Measurements from ENCODE around the gene OSBPL2. TPM values are rescaled to one million over a fixed set of nuclear protein-coding genes. Genes with fewer than 3 reads are reported as not detected.

OSBPL2 gene
- total and polyA plus RNA-seq, 7 donors = 27.0 to 36.8 (median 31.7) TPM

GRCh38 chr20:62293111-62293784, 54.9 kb downstream of the OSBPL2 start:
- no peak overlapping the region for H3K27ac ChIP-seq
- 88 to 92% methylated on average over 20 of the region's 20 CpGs for WGBS, 2 donors
- H3K9me3 ChIP-seq = no peaks in the 10 kb centered on the region
- H3K27me3 ChIP-seq = no peaks in the 10 kb centered on the region
- no peaks in the 10 kb centered on the region for H3K4me1 ChIP-seq
- no peak for TF ChIP-seq EP300 (IDR thresholded peaks at IDR 0.05)
- TF ChIP-seq POLR2A (IDR thresholded peaks at IDR 0.05) = no peak
- TF ChIP-seq POLR2AphosphoS5 (IDR thresholded peaks at IDR 0.05) = no peak
- TF ChIP-seq CTCF (IDR thresholded peaks at IDR 0.05) = no peak
- peaks cover 9 to 73% (median 44%) of the 10 kb centered on the region in 4 donors for H3K36me3 ChIP-seq
- H3K4me3 ChIP-seq = no peak overlapping the region
- intact Hi-C loops (cut with DNase I) = no loop called here
- no peak for DNase-seq

- intact Hi-C loops (cut with DNase I) = no loop called here
- 90 to 91% methylated on average over 9 of the region's 9 CpGs for WGBS, 2 donors
- no peak for DNase-seq
- Histone ChIP-seq H3K27me3 (no peaks in the 10 kb centered on the region), H3K27ac (no peak overlapping the region), H3K36me3 (peaks cover 9 to 71% (median 43%) of the 10 kb centered on the region in 4 donors), H3K4me3 (no peak overlapping the region), H3K4me1 (no peaks in the 10 kb centered on the region), H3K9me3 (no peaks in the 10 kb centered on the region)
- TF ChIP-seq POLR2AphosphoS5 (IDR thresholded peaks at IDR 0.05) (no peak), EP300 (IDR thresholded peaks at IDR 0.05) (no peak), CTCF (IDR thresholded peaks at IDR 0.05) (no peak), POLR2A (IDR thresholded peaks at IDR 0.05) (no peak)
Observed at GRCh38 chr20:62293946-62294345, 55.6 kb downstream of the OSBPL2 start.

GRCh38 chr20:62294516-62294915, 56.2 kb downstream of the OSBPL2 start:
- WGBS, 2 donors = 93 to 95% methylated on average over 17 of the region's 17 CpGs
- no peak overlapping the region for H3K27ac ChIP-seq
- H3K4me1 ChIP-seq = no peaks in the 10 kb centered on the region
- no peak overlapping the region for H3K4me3 ChIP-seq
- H3K9me3 ChIP-seq = no peaks in the 10 kb centered on the region
- H3K36me3 ChIP-seq = peaks cover 9 to 66% (median 38%) of the 10 kb centered on the region in 4 donors
- intact Hi-C loops (cut with DNase I) = no loop called here
- TF ChIP-seq POLR2A (IDR thresholded peaks at IDR 0.05) (no peak), EP300 (IDR thresholded peaks at IDR 0.05) (no peak), CTCF (IDR thresholded peaks at IDR 0.05) (no peak), POLR2AphosphoS5 (IDR thresholded peaks at IDR 0.05) (no peak)
- no peaks in the 10 kb centered on the region for H3K27me3 ChIP-seq
- DNase-seq = no peak

GRCh38 chr20:62296724-62297448, 58.6 kb downstream of the OSBPL2 start:
- no peaks in the 10 kb centered on the region for H3K9me3 ChIP-seq
- no peaks in the 10 kb centered on the region for H3K27me3 ChIP-seq
- no peak for DNase-seq
- peaks cover 0 to under 1% (median 0%) of the 10 kb centered on the region in 4 donors for H3K4me1 ChIP-seq
- intact Hi-C loops (cut with DNase I) = no loop called here
- no peak overlapping the region for H3K4me3 ChIP-seq
- H3K27ac ChIP-seq = no peak overlapping the region
- 87 to 92% methylated on average over 30 of the region's 30 CpGs for whole genome bisulfite sequencing, 2 donors
- no peak for TF ChIP-seq POLR2AphosphoS5 (IDR thresholded peaks at IDR 0.05)
- TF ChIP-seq EP300 (IDR thresholded peaks at IDR 0.05) = no peak
- TF ChIP-seq CTCF (IDR thresholded peaks at IDR 0.05) = no peak
- TF ChIP-seq POLR2A (IDR thresholded peaks at IDR 0.05) = no peak
- peaks cover 3 to 44% (median 21%) of the 10 kb centered on the region in 4 donors for H3K36me3 ChIP-seq
